ENCODE measurements around the gene PARD3B. TPM values are rescaled to one million over a fixed set of nuclear protein-coding genes. Genes with fewer than 3 reads are reported as not detected.

The PARD3B gene
- total and polyA plus RNA-seq, 10 of the 15 experiments (the other 5 are each of a cell fraction or from before 2014, with no cell fraction given) = 0.01 to 0.54 (median 0.07) TPM; not detected in 7

DNA sequence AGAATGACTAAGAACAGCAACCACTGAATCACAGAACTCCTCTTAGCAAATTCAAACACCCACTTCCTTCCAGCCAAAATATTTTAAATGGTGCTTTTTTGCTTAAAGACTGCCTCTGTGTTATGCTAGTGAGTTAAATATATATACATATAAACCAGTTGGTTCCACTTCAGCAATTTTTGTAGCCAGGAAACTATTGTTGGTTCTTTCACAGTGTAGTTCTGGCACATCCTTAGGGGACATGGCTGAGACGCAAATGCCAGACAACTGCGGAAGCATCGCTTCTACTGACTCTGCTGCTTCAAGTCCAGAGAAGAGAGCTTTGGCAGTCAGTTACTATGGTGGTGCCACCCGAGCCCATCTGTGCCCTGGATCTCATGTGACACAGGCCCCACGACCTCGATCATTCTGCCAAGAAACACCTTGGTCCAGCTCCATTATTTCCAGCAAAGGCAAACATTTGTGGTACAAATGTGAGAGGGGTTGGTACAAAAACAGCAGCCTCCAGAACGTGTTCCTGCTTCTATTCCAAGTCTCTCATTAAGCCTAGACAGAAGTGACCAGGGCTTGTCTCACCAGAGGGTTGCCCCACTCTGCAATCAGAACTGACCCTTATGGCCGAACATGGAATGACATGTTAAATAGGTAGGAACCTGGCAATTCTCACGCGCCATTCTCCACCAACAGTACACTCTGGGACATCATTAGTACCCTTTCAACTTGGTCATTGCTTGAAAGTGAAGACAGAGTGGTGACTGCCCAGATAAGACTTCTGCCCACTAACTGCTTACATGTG, 1019.3 kb downstream of the PARD3B start:
- SMC1A ChIA-PET (ENCODE audit: uncharacterized antibody, unreplicated experiment) = no interaction called here
- BruUV-seq (replicated peaks) = no TSS peak

GRCh38 chr2:205565142-205565522, 1019.9 kb downstream of the PARD3B start:
- Histone ChIP-seq H3K4me3 (no peak overlapping the region), H4K20me1 (ENCODE audit: control insufficient read depth, insufficient read depth) (no peaks in the 10 kb centered on the region), H2AFZ (ENCODE audit: control insufficient read depth, low read depth, low read length) (no peak overlapping the region), H3K4me2 (ENCODE audit: control insufficient read depth, insufficient read depth) (no peak overlapping the region), H3K79me2 (ENCODE audit: control insufficient read depth, insufficient read depth, low read length) (no peaks in the 10 kb centered on the region), H3K27me3 (replicated peaks in 1 of 2; ENCODE audit: control insufficient read depth in 2 of 2, insufficient read depth in 2 of 2, low read length in 1 of 2) (no peaks in the 10 kb centered on the region; a peak in 1 of 4 replicates), H3K27ac (ENCODE audit: control insufficient read depth, insufficient read depth) (no peak overlapping the region), H3K9ac (ENCODE audit: control insufficient read depth, insufficient read depth, low read length) (no peak overlapping the region), H3K36me3 (ENCODE audit: control insufficient read depth in 2 of 2, insufficient read depth in 2 of 2, low read length in 1 of 2) (no peaks in the 10 kb centered on the region), H3K4me1 (ENCODE audit: control insufficient read depth, insufficient read depth, low read length) (no peaks in the 10 kb centered on the region), H3K9me3 (replicated peaks; ENCODE audit: control insufficient read depth, insufficient read depth, low read length) (no peaks in the 10 kb centered on the region)
- ChIA-PET CTCF (interaction anchor here (1.3 kb wide), 1 partner anchor 18 kb away, joined by 3 read pairs; no protein-coding TSS in a partner anchor), POLR2A (no interaction called here), SMC1A (ENCODE audit: uncharacterized antibody, unreplicated experiment) (no interaction called here), RAD21 (ENCODE audit: unreplicated experiment) (no interaction called here)
- no peak for TF ChIP-seq EGR1 (IDR thresholded peaks at IDR 0.05; ENCODE audit: borderline replicate concordance in 1 of 2, low read depth in 2 of 2, low read length in 2 of 2)
- no peak for TF ChIP-seq IRF4 (IDR thresholded peaks at IDR 0.05; ENCODE audit: low read depth, low read length)
- TF ChIP-seq BRCA1 (IDR thresholded peaks at IDR 0.05; ENCODE audit: low read depth, low read length) = no peak
- TF ChIP-seq MTA3 (IDR thresholded peaks at IDR 0.05; ENCODE audit: borderline replicate concordance, low read length) = no peak
- TF ChIP-seq CHD1 (IDR thresholded peaks at IDR 0.05; ENCODE audit: low read depth, low read length) = no peak
- TF ChIP-seq BACH1 (IDR thresholded peaks at IDR 0.05; ENCODE audit: borderline replicate concordance) = no peak
- TF ChIP-seq, protein P1, sequence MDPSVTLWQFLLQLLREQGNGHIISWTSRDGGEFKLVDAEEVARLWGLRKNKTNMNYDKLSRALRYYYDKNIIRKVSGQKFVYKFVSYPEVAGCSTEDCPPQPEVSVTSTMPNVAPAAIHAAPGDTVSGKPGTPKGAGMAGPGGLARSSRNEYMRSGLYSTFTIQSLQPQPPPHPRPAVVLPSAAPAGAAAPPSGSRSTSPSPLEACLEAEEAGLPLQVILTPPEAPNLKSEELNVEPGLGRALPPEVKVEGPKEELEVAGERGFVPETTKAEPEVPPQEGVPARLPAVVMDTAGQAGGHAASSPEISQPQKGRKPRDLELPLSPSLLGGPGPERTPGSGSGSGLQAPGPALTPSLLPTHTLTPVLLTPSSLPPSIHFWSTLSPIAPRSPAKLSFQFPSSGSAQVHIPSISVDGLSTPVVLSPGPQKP (IDR thresholded peaks at IDR 0.05; ENCODE audit: low read depth, low read length) = no peak
- ATAC-seq (no peak), FAIRE-seq (no peak), DNase-seq (ENCODE audit: low read depth, low spot score) (no peak)
- BruUV-seq (replicated peaks) = no TSS peak
- 30% methylated on average over 2 of the region's 2 CpGs for WGBS (ENCODE audit: insufficient coverage, insufficient replicate concordance, low lambda C conversion rate, missing lambda C conversion rate)
- intact Hi-C loops (cut with micrococcal nuclease; ENCODE audit: unreplicated experiment) = no loop called here
- in situ Hi-C loops (cut with MboI) = no loop called here

More for the DNA sequence above, 1019.3 kb downstream of the PARD3B start:
- Histone ChIP-seq H3K4me3 (no peak overlapping the region), H3K4me2 (ENCODE audit: control insufficient read depth, insufficient read depth) (no peak overlapping the region), H3K9ac (ENCODE audit: control insufficient read depth, insufficient read depth, low read length) (no peak overlapping the region), H3K36me3 (ENCODE audit: control insufficient read depth in 2 of 2, insufficient read depth in 2 of 2, low read length in 1 of 2) (no peaks in the 10 kb centered on the region), H4K20me1 (ENCODE audit: control insufficient read depth, insufficient read depth) (no peaks in the 10 kb centered on the region), H2AFZ (ENCODE audit: control insufficient read depth, low read depth, low read length) (no peak overlapping the region), H3K27me3 (replicated peaks in 1 of 2; ENCODE audit: control insufficient read depth in 2 of 2, insufficient read depth in 2 of 2, low read length in 1 of 2) (no peaks in the 10 kb centered on the region; a peak in 1 of 4 replicates), H3K27ac (ENCODE audit: control insufficient read depth, insufficient read depth) (no peak overlapping the region), H3K79me2 (ENCODE audit: control insufficient read depth, insufficient read depth, low read length) (no peaks in the 10 kb centered on the region), H3K4me1 (ENCODE audit: control insufficient read depth, insufficient read depth, low read length) (no peaks in the 10 kb centered on the region), H3K9me3 (replicated peaks; ENCODE audit: control insufficient read depth, insufficient read depth, low read length) (no peaks in the 10 kb centered on the region)
- TF ChIP-seq RBBP5 (conservative IDR thresholded peaks at IDR 0.05) = no peak
- no peak for TF ChIP-seq ZNF384 (IDR thresholded peaks at IDR 0.05; ENCODE audit: borderline replicate concordance, low read depth, low read length)
- TF ChIP-seq, protein P2, sequence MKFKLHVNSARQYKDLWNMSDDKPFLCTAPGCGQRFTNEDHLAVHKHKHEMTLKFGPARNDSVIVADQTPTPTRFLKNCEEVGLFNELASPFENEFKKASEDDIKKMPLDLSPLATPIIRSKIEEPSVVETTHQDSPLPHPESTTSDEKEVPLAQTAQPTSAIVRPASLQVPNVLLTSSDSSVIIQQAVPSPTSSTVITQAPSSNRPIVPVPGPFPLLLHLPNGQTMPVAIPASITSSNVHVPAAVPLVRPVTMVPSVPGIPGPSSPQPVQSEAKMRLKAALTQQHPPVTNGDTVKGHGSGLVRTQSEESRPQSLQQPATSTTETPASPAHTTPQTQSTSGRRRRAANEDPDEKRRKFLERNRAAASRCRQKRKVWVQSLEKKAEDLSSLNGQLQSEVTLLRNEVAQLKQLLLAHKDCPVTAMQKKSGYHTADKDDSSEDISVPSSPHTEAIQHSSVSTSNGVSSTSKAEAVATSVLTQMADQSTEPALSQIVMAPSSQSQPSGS (IDR thresholded peaks at IDR 0.05; ENCODE audit: low read length) = no peak
- no peak for TF ChIP-seq HCFC1 (IDR thresholded peaks at IDR 0.05; ENCODE audit: low read length)
- in situ Hi-C loops (cut with MboI) (no loop called here), intact Hi-C loops (cut with micrococcal nuclease; ENCODE audit: unreplicated experiment) (no loop called here)
- ATAC-seq = no peak
- ChIA-PET CTCF (interaction anchor here (1.3 kb wide), 1 partner anchor 18 kb away, joined by 3 read pairs; no protein-coding TSS in a partner anchor), RAD21 (ENCODE audit: unreplicated experiment) (no interaction called here), POLR2A (no interaction called here)
- DNase-seq (ENCODE audit: low read depth, low spot score) = no peak
- WGBS (ENCODE audit: insufficient coverage, insufficient replicate concordance, low lambda C conversion rate, missing lambda C conversion rate) = 62% methylated on average over 10 of the region's 10 CpGs
- FAIRE-seq = no peak
